ENCODE measurements around the gene CTIF.

Gene CTIF

DNA sequence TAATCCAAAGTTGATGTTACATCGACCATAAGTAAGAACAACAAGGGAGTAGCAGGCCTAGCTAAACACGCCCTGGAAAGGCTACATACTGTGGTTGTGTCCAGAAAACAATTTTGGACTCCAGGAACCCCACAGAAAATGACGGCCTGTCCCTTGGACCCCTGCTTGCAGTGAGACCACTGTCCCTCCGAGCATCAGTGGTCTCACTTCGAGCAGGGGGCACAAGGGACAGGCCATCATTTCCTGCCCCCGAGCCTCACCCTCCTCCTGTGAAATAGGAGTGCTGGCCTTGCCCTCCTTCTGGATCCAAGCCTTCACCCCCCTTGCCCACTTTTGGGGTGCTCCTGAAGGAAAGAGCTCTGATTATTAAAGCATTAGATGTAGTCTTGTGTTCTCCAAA is 144.4 kb downstream of the CTIF start:
- DNase-seq (ENCODE audit: insufficient read length, low spot score) (no peak), FAIRE-seq (no peak)
- TF ChIP-seq, protein P1, sequence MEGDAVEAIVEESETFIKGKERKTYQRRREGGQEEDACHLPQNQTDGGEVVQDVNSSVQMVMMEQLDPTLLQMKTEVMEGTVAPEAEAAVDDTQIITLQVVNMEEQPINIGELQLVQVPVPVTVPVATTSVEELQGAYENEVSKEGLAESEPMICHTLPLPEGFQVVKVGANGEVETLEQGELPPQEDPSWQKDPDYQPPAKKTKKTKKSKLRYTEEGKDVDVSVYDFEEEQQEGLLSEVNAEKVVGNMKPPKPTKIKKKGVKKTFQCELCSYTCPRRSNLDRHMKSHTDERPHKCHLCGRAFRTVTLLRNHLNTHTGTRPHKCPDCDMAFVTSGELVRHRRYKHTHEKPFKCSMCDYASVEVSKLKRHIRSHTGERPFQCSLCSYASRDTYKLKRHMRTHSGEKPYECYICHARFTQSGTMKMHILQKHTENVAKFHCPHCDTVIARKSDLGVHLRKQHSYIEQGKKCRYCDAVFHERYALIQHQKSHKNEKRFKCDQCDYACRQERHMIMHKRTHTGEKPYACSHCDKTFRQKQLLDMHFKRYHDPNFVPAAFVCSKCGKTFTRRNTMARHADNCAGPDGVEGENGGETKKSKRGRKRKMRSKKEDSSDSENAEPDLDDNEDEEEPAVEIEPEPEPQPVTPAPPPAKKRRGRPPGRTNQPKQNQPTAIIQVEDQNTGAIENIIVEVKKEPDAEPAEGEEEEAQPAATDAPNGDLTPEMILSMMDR (IDR thresholded peaks at IDR 0.05; ENCODE audit: insufficient read depth, missing control alignments): no peak

DNA sequence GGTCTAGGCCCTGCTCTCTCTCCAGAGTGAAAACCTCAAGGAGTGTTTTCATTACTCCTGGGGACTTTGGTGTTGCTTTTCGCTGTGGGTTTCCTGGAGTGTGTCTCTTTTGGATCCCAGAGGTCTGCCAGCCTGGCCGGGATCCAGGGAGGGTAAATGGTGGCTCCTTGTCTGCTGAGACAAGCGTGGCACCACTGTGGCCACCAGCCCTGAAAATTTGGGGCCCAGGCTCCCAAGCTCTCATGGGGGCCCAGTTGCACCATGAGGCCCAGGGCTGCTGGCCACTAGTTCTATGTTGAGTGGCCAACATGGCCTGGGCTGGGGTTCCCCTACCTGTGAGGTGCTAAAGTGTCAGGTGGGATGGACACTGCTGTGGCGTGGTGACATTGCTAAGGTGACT is 144.8 kb downstream of the CTIF start:
- DNase-seq (ENCODE audit: insufficient read length, low spot score) (no peak), FAIRE-seq (no peak)
- TF ChIP-seq, protein P1 (IDR thresholded peaks at IDR 0.05; ENCODE audit: insufficient read depth, missing control alignments): no peak

DNA sequence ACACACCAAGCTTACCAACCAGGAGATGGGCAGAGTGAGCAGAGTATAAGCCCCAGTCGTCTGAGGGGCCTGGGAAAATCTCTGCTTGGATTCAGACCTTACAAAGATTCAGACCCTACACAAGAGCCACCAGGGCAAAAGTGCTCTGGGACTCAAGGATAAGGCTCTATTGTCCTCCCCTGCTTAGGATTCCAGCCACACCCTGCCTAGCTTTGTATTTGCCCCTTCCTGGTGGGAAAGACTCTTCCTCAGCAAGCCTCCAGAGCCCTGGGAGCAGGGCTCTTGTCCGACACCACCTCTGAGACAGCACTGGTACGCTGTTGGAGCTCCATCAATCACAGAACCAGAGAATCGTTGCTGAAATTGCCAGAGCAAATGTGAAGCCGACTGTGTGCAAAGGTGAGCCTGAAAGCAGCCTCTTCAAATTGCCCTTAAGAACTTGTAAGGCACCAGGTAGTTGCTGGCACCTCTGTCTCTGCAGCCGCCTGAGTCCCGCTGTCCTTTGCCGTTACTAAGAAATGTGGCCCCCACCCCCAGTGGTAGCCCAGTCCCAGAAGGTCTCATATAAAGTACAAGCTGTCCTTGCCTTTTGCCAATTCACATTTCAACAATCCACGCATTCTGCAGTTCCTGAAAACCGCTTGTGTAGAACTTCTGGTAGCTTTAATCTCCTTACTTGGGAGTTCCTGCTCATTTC is 148.7 kb downstream of the CTIF start:
- no peak for FAIRE-seq
- DNase-seq (ENCODE audit: insufficient read length, low spot score): no peak
- TF ChIP-seq, protein P1 (IDR thresholded peaks at IDR 0.05; ENCODE audit: insufficient read depth, missing control alignments): no peak

DNA sequence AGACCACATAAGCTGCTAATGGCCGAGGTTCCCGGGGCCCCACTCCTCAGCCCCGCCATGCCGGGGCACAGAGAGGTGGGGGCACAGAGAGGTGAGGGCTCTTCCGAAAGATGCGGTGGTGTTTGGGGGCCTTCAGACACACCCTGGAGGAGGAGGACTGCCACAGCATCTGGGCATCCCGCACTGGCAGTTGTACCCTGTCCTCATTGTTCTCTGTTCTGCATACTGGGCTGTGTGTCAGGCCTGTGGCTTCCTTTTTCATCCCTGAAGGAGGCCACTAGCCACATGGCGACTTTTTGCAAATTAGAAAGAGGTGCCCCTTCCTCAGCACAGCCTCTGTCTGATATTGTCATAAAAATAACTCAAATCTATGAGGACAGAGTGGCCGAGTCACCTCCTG is 150.1 kb downstream of the CTIF start:
- DNase-seq (ENCODE audit: insufficient read length, low spot score) (no peak), FAIRE-seq (no peak)
- TF ChIP-seq, protein P1 (IDR thresholded peaks at IDR 0.05; ENCODE audit: insufficient read depth, missing control alignments): no peak

DNA sequence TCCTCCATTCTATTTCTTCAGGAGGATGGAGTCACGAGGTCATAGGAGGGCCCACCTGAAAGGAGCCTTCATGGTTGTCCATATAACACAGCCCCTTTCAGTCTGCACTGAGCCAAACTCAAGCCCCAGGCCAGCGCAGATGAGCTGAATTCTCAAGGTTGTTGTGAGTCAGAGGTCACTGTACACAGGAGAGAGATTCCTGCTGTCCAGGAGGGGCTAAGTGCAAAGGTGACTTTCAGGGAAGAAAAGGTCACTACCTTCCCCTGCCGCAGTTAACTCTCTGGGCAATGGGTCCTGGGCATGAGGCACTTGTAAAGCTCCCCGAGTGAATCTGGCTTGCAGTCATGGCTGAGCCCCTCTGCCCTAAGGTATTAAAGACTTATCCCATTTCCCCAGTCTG is 150.7 kb downstream of the CTIF start:
- DNase-seq (ENCODE audit: insufficient read length, low spot score) (no peak), FAIRE-seq (no peak)
- TF ChIP-seq, protein P1 (IDR thresholded peaks at IDR 0.05; ENCODE audit: insufficient read depth, missing control alignments): no peak

DNA sequence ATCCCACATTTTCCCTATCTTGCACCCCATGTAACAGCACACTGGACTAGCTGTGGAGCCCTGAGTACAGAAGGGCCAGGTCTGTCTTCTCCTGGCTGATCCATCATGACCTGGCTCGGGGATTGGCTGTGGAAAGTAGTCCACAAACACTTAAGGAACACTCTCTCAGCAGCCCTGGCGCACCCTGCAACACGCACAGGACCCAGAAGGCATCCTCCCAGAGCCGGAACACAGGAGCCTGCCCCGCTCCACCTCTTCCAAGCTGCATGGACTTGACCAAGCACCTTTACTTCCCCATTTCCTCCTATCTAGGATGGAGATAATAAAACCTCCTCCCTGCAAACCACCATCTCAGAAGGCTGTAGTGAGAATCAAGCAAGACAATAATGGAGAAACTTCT is 151.7 kb downstream of the CTIF start:
- TF ChIP-seq, protein P1 (IDR thresholded peaks at IDR 0.05; ENCODE audit: insufficient read depth, missing control alignments): no peak
- no peak for FAIRE-seq
- DNase-seq (ENCODE audit: insufficient read length, low spot score): no peak

DNA sequence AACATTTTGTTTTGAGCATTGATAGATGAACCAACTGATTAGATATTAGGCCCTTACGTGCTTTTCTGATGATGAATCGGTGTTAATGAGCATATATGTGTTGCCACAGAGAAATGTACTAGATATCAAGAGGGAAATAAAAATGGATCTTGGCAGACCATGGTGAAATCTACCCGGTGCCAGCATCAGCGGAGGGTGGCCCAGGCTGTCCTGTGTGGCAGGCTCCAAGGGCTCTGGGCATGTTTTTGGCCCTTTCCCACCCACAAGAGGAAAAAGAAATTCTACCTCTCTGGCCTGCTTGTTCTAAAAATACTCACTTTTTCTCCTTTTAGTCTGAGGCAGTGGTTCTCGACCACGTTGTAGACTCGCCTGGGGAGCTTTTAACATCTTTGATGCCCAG is 154.2 kb downstream of the CTIF start:
- no peak for FAIRE-seq
- no peak for DNase-seq (ENCODE audit: insufficient read length, low spot score)
- TF ChIP-seq, protein P1 (IDR thresholded peaks at IDR 0.05; ENCODE audit: insufficient read depth, missing control alignments): no peak
